Measurements from ENCODE around the gene KIRREL1.

Gene KIRREL1

DNA sequence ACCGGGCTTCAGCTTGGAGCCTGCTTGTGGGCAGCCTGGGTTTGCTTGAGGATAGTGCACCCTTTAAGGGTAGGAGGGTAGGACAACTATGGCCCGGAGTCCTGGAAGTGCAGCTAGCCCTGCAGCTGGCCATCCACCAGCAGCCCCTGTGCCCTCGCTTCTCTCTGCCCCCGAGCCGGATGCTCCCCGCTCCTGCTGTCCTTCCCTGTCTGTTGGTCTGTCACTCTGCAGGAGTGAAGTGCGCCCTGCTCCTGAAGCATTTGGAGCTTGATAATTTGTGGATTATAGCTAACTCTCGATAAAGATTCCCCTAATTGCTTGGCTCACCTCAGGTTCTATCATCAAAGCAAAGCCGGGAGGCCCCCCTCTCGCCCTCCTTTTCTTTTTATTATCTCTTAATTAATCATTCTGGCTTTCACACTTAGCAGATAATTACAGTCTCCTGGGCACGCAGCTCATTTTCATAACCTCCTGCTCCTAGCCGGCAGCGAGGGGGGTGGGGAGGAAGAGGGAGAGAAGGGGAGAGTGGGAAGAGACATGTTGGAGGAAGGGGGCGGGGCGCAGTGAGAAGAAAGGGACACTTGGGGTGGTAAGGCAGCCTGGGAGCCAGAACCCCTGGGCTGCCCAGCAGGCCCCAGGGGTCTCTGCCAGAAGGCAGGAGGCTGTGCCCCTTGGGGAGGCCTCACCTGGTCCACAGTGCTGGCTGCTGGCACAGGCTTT lies 14.4 kb downstream of the KIRREL1 start:
- no peak for DNase-seq

DNA sequence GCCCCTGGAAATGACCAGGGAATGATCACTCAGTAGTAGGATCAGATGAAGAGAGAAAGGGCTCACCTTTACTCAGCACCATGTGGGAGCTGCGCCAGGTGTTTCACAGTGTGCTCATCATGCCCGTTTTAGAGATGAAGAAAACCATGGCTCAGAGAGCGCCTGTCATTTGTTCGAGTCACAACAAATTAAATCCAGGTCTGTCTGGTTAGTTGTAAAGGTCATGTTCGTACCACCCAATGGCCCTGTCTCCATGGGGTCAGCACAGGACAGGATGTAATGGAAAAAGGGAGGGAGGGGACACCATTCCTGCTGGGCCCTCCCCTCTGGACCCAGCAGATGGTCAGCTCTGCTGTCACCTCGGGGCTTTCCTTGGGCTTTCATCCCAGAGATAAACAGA lies 15.2 kb downstream of the KIRREL1 start:
- DNase-seq, result no peak

DNA sequence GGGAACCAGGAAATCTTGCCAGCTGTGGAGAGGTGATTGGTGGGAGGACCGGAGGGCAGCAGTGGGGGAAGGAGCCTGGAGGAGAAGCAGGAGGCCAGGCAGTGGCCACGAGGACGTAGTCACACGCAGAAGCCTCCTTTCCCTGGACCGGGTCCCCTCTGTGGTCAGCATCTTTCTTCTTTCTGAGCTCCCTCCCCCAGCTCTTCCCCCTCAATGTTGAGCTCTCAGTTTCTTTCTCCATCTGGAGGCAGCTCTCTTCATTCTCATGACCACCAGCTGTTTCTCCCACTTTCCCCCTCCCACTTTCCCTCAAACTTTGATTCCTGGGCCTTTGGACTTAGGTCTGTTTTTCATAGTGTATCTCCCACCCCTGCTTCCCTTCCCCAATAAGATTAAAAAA lies 18.3 kb downstream of the KIRREL1 start:
- no peak for DNase-seq

DNA sequence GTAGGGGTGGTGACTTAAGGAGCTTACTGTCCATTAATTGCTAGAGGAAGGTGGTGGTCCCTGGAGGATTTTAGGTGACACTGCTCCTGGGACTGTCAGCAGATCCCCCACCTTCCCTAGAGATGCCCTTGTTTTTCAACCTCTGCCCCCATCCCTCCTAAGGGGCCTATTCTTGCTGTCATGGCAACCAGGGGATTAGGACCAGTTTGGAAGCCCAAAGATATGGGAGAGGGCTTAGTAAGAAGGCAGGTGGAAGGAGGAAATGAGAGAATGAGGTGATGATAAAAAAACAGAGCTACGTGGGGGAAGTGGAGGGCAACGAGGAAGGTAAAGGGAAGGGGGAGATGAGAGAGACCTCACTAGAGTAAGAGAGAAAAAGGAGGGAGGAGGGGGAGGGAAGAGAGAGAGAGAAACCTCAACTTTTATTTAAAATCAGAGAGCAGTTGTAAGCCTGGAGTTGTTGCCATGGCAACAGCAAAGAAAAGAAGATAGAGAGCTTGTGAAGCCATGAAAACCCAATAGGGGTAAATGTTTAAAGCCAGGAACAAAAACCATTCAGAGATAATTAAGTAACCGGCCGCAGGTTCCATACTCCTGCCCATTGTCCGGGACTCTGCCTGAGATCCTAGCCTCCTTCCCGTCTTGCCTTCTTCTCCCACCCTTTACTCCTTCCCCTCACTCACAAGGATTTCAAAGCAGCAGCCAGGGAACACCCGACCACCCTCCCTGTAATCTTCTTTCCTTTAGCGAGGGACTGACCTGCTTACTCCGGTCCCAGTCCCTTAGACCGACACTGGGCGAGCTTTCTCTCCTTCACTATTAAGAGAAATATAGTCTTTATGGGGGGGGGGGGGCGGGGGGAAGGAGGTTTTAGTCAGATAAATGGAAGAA lies 20.6 kb downstream of the KIRREL1 start:
- DNase-seq, result no peak

DNA sequence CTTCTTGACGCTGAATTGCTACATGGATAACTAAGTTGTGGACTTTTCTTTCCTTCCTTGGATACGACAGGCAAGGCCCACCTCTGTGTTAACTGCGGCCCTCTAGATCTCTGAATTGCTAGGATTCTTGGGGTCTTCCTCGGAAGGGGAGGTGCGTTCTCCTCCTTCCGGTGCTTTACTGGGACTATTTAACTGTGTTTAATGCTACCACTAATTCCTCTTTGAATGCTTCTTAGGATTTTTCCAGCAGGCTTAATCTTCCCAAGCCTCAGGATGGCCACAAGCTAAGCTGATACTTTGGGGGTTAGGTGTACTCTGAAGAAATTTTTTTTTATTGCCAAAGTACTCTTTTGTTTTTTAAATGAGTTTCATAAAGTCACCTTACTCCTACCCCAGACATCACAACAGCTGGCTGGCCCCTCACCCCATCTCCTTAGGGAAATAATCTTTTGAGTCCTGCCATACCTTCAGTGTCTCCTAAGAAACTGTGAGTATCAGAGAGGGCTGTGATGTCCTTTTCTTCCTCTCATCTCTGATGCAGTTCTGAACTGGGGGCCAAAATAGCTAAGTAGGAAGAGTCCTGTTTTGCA lies 21.4 kb downstream of the KIRREL1 start:
- no peak for DNase-seq

DNA sequence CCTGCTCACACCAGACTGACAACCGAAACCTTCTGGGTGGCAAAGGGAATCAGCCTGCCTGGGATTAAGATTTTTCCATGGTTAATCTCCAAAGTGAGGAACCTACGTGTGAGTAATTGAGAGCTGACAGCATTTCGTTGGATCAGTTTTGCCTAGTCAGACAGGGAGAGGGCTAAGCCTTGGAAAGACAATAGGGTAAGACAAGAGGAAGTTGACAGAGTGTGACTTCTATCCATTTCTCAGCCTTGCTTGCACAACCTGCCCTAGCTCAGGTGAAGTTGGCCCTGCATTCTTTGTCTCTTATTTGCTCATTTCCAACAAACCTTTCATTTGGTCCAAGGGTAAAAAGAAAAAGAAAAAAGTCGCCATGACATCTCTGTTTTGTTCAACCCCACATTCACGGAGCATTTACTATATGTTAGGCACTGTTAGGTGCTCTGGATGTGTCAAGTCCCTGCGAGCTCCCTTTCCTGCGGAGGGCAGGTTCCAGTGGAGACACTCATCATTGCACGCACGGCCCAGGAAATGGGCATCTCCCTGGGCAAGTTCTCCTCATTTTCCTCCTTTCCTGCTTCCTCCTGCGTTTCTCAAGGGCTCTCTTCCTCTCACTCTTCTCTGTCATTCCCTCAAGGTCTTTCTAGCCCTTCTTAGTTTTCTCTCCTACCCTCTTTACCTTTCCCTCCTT lies 23.3 kb downstream of the KIRREL1 start:
- no peak for DNase-seq

DNA sequence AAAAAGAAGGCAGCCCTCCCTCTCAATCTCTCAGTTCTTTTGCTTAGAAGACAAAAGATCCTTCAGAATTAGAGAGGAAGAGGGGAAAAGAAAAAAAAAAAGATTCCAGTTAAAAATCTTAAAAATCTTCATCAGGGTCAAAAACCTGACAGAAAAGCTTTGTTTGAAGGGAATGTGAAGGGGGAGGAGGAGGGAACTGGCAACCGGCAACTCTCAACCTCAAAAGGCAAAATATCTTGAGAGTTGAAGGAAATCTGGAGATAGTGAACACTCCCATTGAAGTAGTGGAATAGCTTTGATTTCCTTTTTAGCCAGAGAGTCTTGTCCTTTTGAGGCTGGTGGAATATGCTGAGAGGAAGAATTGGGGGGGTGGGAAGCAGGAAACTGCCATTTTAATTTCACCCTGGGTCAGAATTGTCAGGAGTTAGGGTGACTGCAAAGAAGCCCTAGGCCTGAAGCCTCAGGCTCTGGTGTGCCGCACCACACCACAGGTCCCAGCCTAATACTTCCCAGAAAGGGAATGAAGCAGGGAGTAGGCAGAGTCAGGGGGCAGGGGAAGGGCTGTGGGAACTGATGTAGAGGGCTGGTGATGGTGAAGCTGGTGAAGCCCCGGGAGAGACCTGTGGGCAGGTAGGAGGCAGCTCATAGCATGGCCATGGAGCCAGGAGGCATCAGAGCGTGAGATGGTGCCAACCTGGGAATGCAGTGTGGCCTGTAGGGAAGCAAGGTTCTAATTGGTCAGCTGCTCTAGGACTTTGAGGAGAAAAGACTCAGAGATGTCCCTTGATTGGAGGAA lies 24.6 kb downstream of the KIRREL1 start:
- DNase-seq, result no peak

DNA sequence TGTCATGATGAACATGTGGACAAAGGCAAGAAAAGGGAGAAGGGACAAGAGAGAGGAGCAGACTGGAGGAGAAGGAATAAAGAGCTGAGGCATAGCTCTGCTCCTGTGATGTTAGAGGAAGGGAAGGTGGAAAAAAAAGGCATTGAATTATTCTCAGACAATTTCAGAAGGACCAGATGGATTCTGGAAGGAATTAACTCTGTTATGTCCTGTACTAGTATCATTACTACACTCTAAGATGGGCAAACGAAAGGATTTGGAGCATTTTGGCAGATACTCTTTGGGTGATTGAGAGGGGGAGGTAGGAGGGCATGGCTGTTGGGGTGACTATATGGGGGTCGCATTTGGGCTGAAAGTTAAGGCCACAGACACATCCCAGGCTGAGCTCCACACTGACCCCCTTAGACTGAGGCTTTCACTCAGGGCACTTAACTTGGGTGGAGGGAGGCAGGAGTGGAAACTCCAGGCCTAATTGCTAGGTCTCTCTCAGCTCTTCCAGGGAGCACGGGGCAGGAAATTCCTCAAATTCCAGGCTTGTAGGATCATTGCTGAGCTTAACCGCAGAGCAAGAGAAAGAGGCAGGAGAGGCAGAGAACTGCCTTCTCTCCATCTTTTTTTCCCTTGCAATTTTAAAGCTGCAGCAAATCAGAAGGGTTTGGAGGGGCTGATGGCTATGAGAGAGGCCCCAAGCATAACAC lies 25.9 kb downstream of the KIRREL1 start:
- no peak for DNase-seq

DNA sequence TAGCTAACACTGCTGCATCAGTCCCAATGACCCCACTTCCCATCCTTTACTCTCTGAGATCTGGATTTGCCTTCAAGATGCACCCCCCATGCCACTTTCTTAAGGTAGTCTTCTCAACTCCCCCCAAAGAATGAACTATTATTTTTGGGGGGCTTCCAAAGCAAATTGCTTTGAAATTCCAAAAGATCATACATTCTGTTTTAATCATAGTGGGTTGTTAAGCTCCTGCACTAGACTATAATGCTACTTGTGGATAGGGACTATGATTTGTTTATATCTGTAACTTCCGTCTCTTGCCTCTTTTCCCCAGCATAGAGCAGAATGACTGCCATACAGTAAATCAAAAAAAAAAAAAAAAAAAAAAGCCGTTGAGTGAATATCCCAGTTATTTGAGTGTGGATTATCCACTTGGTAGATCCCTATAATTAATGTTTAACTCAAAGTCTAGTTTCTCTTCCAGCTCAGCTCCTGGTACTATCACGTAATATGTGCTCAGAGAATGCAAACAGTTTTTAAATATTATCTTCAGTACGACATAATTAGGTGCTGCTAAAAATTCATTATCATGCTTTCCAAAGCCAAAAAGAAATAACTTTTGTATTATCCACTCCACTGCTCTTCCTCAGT lies 26.9 kb downstream of the KIRREL1 start:
- no peak for DNase-seq

DNA sequence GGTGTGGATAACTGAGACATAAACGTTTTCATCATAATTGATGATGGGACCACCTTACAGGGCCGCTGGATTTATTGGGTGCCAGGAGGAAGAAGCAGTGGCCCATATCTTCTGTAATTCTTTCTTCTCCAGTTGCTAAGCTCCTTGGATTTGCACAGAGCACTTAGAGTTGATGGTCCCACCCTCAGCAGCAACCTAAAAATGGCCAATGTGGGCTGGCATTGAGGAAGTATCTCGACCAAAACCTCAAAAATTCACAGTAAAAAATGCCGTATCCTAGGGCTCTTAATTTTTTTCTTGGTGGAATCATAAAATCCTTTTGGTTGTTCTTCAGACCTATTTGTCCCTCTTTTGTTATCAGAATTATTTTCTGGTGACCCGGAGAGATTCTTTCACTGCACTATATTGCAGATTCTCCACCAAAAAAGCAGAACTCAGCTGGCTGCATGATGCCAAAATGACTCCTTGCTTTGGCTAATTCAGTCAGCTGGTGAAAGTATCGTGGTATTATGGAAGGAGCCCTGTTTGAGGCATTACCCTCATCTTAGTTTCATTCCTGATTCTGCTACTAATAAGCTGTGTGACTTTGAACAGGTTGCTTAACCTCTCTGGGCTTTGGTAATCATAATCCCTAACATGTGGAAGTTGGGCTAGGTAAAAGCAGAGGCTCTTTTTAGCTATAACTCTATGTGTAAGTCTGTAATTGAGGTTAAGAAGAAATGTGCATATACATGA lies 27.6 kb downstream of the KIRREL1 start:
- no peak for DNase-seq

DNA sequence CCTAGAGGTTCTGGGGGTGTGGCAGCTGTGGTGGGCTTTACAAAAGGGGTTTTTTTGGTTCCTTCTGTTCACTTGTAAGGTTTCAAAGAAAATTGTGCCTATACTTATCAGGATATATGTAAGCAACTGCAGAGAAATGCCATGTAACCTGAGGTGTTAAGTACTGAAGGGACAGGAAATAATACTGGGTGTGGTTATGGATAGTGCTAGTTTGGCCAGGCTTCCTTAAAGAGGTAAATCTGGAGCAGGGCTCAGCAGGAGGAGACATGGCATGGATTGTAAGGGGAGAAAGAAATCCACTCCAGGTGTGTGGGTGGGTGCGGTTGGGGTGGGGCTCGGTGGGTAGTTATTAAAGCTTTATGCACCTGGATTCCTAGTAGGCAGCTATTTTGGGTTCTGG lies 28.3 kb downstream of the KIRREL1 start:
- DNase-seq, result no peak

DNA sequence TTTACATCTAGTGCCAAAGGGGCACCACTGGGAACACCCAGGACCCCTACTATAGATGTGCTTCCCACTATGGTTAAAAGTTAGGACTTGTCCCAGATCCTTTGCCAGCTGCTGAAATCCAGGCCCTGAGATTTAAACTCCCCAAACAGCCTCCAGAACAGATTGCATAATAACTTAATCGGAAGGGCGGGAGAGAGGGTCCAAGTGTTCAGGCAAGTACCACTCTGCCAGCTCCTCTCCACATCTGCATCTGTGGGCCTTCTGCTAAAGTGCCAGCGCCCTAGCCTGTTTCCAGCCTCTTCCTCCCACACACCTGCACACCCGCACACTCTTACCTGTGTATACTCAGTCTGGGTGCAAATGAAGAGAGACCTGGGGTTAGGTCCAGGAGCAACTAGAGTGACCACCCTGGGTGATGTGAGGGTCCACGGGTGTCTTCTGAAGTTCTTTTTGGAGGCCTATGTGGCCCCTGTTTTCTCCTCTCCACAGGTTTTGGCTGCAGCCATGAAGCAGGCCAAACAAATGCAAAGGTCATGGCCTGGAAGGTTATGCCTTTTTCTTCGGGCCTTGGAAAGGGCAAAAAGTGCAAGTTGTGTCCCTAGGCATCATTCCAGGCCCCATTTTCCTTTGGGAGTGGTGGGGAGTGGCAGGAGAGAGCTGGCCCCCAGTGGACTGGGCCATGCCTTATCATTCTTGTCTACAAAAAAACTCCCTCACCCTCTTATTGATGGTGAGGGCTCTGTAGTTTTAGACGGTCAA lies 29.3 kb downstream of the KIRREL1 start:
- DNase-seq, result no peak

DNA sequence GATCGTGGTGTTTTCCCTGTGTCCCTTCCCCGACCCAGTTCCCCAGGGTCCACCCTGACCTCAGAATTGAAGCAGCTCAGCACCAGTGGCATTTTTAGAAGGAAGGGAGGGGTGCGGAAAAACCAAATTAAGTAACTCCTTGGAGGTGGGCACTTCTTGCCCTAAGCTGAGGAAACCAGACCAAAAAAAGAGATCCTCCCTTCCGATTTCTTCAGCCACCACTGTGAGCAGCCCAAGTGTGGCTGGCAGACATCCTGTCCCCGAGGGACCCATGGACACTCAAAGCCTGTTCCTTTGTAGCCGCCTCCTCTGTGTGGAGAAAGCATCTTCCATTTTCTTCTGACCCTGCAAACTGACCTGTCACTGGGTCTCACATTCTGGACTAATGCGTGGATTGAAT lies 31.3 kb downstream of the KIRREL1 start:
- no peak for DNase-seq

DNA sequence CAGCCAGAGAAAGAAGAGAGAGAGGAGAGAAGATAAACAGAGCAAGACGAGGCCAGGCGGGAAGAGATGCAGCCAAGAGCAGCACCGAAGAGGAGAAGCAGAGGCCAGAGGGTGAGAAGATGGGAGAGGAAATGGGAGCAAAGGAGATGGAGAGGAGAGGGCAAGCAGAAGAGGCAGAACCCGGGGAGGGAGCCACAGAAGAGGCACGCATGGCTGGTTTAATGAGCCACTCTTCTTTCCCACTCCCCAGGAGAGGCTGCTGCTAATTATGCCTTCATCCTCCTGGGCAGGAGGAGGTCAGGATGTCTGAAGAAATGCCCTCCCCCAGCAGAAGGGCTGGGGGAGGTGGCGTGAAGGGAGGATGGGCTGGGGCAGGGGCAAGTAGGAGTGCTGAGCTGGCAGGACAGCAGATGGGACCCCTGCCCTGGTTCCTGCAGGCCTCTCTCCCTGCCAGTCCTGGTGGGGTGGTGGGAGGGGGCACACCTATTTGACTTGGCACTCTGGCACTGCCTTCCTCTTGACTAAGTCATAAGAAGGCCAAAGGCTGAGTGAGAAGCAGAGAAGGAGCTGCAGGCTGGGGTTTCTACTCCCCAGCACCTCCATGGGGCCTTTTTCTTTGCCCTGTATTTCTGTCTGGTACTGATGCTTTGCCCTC lies 32.3 kb downstream of the KIRREL1 start:
- DNase-seq, result no peak

DNA sequence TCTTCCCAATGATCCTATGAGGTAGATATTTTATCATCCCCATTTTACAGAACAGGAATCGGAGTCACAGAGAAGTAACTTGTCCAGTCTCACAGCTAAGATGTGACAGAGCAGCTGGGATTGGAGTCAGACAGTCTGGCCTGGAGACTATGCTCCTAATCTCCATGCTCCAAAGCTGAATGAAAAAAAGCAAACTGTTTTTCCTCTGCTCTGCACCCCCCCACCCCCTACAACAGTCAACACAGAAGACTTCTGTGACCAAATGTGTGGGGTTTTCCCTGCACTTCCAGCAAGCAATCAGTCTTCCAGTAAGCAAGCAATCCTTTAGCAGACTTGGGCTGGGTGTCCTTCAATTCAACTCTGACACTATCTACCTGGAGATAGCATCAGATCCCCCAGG lies 33.2 kb downstream of the KIRREL1 start:
- DNase-seq, result no peak

DNA sequence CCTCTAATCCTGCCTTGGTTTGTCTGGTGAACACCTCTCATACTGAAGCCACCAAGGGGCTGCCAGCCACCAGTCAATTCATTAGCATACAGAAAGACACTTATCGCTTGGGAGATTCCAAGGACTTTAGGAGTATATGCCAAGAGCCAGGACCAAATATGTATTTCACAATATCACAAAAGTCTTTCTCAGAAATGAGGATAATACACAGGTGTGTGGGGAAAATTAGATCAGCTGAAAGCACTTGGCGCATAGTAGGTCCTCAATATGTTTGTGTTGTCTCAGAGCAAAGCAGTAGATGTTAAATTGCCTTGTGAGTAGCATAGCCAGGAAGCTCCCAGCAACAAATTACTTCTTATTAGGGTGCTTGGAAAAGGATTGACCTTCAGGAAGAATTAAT lies 34.1 kb downstream of the KIRREL1 start:
- DNase-seq, result no peak

DNA sequence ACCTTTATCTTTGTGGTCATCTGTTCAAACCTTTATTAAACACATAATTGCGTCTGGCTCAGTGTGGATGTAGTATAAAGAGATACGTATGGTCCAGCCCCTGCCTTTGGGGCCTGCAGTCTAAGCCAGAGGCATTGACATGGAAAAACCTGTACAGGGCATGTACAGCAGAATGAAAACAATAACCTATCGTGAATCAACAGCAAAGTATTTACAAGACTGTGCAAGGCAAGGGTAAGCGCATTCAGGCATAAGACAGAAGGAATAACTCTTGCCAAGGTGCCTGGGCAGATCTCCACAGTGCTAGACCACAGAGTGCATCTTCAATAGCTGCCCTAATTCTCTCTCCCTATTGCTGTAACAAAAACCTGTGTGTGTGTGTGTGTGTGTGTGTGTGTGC lies 35.5 kb downstream of the KIRREL1 start:
- DNase-seq, result no peak

DNA sequence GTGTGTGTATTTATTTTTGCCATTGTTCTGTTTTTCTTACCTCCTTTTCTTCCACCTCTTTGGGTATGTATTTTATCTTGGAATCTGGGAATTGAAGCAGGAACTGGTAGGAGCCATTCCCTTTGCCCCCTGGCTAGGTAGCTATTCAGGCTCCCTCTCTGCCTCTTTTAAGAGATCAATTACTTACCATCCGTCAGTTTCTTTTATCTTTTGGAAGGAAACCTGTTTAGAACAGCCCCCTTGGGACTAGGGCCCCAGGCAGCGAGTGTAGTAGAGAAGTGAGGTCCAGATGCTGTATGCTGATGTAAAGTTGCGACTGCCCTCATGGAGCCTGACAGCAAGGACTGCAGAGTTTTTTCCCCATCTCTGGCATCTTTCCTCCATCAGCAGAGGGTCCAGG lies 41.6 kb downstream of the KIRREL1 start:
- no peak for DNase-seq

DNA sequence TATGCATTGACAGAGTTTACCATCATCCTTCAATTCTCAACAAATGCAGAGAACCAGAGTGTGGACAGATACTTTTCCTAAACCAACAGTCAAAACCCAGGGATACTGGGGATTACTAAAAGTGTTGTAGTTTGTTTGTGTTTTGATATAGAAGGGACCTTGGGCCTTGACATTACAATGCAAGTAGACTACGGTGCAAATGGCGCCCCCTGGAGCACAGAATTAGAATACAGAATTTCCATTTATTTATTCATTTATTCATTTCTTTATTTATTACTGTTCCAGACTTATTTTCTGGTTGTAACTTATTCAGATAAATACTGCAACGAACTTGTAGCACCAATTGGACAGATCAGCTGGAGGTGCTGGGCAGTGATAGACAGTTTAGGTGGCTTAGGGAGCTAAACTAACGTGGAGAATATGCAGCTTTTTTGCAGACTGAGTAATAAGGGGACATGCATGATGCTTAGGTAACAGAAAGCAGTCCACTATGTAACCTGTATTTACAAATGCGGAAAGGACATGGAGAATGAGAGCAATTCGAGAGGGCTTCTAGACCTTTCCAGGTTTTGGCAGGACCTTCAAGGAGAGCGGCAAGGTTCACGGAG lies 42.6 kb downstream of the KIRREL1 start:
- peak; percentile 56 for DNase-seq
